ENCODE data around the gene C4orf50.
A peak's percentile ranks its signal among the peaks of the same experiment; 100 is the strongest.
"Not testable (repeated sequence)": the region's sequence is repeated elsewhere in the genome, so short reads cannot be mapped to it uniquely, and the experiment has no call there.

C4orf50 gene

DNA sequence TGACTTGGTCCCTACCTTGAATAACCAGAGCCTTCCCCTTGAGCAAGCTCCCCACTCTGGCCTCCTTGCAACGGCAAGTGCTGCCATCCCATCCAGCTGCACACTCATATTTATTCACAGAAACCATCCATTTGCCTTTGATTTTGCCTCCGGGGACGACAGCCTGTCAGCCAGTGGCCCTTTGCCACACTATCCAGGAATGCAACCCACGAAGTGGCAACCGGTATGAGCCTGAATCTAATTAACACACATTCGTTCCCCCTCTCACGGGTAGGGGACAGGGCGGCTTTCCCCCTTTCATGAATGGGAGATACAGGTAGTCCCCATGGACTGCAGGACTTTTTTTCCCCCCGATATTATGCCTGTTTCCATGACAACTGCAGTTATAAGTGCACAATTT, 140.8 kb downstream of the C4orf50 start:
- no peak for ATAC-seq (replicated peaks)
- Mint-ChIP-seq H3K36me3 (ENCODE audit: insufficient read depth) (no peaks in the 10 kb centered on the region), H3K4me3 (no peak overlapping the region), H3K27ac (no peak overlapping the region), H3K9me3 (no peaks in the 10 kb centered on the region), H3K27me3 (peaks cover 43 to 49% of the 10 kb centered on the region in 2 donors), H3K4me1 (ENCODE audit: low read depth in 2 of 2) (no peaks in the 10 kb centered on the region)
- DNase-seq = no peak

DNA sequence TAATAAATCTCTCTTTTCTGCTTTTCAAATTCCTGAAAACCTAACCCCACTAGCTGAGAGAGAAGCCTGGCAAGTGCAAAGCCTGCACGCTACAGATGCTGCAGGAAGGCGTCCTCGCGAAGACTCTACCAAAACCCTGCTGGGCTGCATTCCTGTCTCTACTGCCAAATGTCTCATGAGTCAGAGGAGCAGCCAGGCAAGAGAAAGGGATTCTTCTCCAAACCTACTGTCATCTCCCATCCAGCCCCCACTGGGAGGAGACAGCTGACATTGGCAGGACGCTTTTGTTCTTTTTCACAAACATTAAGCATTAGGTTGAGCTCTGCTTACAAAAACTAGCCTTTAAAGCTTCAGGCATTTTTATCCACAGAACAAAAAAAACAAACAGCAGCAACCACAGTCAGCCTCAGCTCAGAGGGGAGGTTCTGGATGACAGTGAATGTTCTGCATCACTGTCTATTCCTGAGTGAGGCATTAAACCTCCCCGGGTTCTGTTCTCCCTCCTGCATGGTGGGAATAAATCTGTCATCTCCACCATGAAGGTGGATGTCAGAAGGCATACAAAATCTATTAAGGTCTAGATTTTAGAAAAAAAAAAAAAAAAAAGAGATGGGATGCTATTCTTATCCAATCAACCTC, 143.3 kb downstream of the C4orf50 start:
- ATAC-seq (replicated peaks) (no peak), DNase-seq (no peak)
- no peak overlapping the region for H3K27ac Mint-ChIP-seq
- H3K9me3 Mint-ChIP-seq = no peaks in the 10 kb centered on the region
- no peak overlapping the region for H3K4me3 Mint-ChIP-seq
- H3K36me3 Mint-ChIP-seq (ENCODE audit: insufficient read depth) = no peaks in the 10 kb centered on the region
- peaks cover 33 to 46% of the 10 kb centered on the region in 2 donors for H3K27me3 Mint-ChIP-seq
- H3K4me1 Mint-ChIP-seq (ENCODE audit: low read depth in 2 of 2) = no peaks in the 10 kb centered on the region

DNA sequence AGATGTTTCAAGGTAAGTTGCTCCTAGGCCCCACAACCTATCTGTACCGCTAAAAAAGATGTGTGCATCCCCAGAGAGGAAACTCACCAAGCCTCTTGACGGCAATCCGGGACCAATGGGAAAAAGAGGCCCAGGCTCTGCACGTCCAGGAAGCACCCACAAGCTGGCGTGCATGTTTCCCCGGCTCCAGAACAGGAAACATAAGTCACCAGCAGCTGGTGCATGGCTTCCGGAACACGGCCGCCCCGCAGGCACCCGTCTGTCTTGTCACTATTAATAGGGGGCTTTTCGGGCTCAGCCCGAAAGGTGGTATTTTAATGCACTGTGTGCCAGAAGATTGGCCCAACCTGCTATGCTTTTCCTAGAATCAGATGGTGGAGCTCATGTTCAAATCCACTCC, 147.5 kb downstream of the C4orf50 start:
- no peak for ATAC-seq (replicated peaks)
- DNase-seq = no peak
- no peaks in the 10 kb centered on the region for H3K36me3 Mint-ChIP-seq (ENCODE audit: insufficient read depth)
- H3K27me3 Mint-ChIP-seq = peaks cover 19 to 32% of the 10 kb centered on the region in 2 donors
- H3K27ac Mint-ChIP-seq = no peak overlapping the region
- peaks cover 8 to 13% of the 10 kb centered on the region in 2 donors for H3K4me1 Mint-ChIP-seq (ENCODE audit: low read depth in 2 of 2)
- no peaks in the 10 kb centered on the region for H3K9me3 Mint-ChIP-seq
- no peak overlapping the region for H3K4me3 Mint-ChIP-seq

DNA sequence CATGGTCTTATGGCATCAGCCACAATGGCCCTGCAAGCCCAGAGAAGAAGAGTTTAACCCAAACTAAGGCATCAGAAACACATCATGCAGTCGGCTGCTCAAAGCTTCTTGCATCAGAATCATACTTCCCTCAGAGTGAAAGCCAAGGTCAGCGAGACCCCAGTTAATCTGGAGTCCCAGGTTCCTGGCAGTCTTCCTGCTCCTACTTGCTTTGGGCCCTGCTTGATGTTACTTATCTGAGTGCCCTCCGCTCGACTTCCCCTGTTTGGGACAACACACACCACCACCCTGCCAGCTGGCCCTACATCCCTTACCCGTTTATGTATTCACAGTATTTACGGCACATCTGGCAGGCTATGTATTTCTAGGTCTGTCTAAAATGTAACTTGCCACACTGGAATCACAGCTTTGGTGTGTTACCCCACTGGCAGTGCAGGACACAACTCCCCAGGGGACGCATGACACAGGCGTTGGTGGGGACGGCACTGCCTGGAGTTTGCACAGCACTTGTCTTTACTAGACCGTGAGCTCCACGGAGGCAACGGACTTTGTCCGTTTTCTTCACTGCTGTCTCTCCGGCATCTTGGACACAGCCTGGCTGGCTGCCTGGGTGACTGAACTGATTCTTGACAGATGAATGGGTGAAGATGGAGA, 148.1 kb downstream of the C4orf50 start:
- H3K4me3 Mint-ChIP-seq = no peak overlapping the region
- H3K27ac Mint-ChIP-seq = no peak overlapping the region
- ATAC-seq (replicated peaks) (no peak), DNase-seq (no peak)
- peaks cover 19 to 38% of the 10 kb centered on the region in 2 donors for H3K27me3 Mint-ChIP-seq
- H3K36me3 Mint-ChIP-seq (ENCODE audit: insufficient read depth) = no peaks in the 10 kb centered on the region
- H3K9me3 Mint-ChIP-seq = no peaks in the 10 kb centered on the region
- peaks cover 8 to 15% of the 10 kb centered on the region in 2 donors for H3K4me1 Mint-ChIP-seq (ENCODE audit: low read depth in 2 of 2)

DNA sequence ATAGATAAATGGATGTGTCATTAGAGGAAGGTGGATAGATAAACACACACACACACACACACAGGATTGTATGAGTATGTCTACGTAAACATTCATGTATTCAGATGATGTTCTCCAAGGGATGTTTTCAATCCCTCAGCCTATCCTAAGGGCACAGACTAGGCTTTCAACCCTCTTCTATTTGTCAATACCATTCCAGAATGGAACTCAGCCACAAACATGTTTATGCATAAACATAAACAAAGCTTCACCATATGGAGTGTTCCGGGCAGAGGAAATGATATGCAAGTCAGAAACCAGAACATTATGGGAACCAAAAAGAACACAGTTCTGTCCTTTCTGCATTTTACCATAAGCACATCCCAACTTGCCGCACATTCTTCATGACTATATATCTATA, 150.4 kb downstream of the C4orf50 start:
- no peaks in the 10 kb centered on the region for H3K36me3 Mint-ChIP-seq (ENCODE audit: insufficient read depth)
- H3K4me1 Mint-ChIP-seq (ENCODE audit: low read depth in 2 of 2) = peaks cover 9 to 24% of the 10 kb centered on the region in 2 donors
- no peak overlapping the region for H3K4me3 Mint-ChIP-seq
- no peaks in the 10 kb centered on the region for H3K9me3 Mint-ChIP-seq
- peaks cover 10 to 43% of the 10 kb centered on the region in 2 donors for H3K27me3 Mint-ChIP-seq
- H3K27ac Mint-ChIP-seq = no peak overlapping the region
- ATAC-seq (replicated peaks) (no peak), DNase-seq (no peak)

DNA sequence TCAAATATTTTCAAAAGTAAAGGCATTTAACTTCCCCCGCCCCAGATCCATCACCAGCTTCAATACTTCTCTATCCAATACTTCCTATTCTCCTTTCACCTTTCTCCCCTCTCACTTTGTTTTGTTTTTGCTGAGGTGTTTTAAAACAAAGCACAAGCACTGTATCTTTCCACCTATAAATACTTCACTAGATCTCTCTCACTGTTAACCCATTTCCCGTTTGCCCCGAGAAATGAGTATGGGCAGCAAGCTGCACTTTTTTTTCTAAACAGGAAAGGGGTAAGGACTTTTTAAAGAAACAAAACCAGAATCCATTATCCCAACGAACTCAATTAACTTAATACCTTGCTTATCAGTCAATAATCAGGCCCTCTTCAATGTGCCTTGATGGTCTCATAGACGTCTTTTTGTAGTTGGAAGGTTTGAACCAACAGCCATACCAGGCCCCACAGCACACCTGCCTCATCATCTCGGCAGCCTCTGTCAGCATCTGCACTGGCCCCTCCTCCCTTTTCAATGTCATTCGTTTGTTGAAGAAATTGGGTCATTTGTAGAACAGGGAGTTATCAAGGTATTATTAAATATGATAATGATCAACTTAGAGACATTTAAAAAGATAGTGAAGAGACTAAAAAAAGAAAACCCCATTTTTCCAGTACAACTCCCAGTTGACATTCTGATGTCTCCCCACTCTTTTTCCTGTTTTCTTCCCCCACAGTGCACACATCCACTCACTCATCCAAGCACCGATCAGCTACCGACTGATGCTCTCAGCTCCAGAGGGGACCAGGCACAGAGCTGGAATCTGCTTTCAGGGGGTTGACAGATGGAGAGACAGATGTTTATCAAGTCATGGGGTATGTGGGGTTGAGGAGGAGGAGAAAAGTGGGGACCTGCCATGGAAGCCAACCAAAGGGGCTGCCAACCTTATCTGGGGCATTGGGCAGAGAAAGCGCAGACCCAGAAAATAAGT, 151.1 kb downstream of the C4orf50 start:
- ATAC-seq (replicated peaks) = no peak
- DNase-seq = no peak
- Mint-ChIP-seq H3K4me3 (no peak overlapping the region), H3K9me3 (no peaks in the 10 kb centered on the region), H3K27me3 (peaks cover 13 to 46% of the 10 kb centered on the region in 2 donors), H3K27ac (peak overlapping the region in 1 of 2 donors; percentile 4), H3K36me3 (ENCODE audit: insufficient read depth) (no peaks in the 10 kb centered on the region), H3K4me1 (ENCODE audit: low read depth in 2 of 2) (peaks cover 9 to 24% of the 10 kb centered on the region in 2 donors)

DNA sequence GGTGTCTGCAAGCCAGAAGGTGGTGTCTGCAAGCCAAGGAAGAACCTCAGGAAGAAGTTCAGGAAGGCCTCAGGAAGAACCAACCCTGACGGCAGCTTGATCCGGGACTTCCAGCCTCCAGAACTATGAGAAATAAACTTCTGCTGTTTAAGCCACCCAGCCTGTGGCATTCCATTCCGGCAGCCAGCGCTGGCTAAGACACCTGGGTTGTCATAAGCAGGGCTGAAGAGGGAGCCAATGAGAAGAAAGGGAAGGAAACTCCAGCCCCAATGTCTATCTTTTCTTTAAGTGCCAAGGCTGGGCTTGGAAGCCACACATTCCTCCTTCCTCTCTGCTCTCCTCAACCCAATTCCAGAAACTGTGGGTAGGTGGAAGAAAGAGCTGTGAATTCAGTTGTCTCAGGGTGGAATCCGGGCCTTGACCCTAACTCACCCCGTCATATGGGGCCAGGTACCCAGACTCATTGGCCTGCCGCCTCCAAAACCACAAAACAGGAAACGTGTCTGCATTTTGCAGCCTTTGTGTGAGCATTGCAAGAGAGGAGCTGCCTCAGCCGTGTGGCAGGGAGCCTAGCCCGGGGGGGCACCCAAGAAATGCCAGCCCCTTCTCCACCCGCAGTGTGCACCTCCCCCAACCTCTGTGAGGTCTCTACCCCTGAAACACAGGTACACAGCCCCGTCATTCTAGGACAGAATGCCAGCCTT, 152.2 kb downstream of the C4orf50 start:
- H3K9me3 Mint-ChIP-seq = no peaks in the 10 kb centered on the region
- no peak overlapping the region for H3K4me3 Mint-ChIP-seq
- peak in 1 of 3 experiments; percentile 3 for DNase-seq
- H3K27me3 Mint-ChIP-seq = peaks cover 16 to 41% of the 10 kb centered on the region in 2 donors
- no peaks in the 10 kb centered on the region for H3K36me3 Mint-ChIP-seq (ENCODE audit: insufficient read depth)
- peak overlapping the region; percentile 33 to 78 for H3K27ac Mint-ChIP-seq
- peak; percentile 24 for ATAC-seq (replicated peaks)
- H3K4me1 Mint-ChIP-seq (ENCODE audit: low read depth in 2 of 2) = peaks cover 9 to 24% of the 10 kb centered on the region in 2 donors

DNA sequence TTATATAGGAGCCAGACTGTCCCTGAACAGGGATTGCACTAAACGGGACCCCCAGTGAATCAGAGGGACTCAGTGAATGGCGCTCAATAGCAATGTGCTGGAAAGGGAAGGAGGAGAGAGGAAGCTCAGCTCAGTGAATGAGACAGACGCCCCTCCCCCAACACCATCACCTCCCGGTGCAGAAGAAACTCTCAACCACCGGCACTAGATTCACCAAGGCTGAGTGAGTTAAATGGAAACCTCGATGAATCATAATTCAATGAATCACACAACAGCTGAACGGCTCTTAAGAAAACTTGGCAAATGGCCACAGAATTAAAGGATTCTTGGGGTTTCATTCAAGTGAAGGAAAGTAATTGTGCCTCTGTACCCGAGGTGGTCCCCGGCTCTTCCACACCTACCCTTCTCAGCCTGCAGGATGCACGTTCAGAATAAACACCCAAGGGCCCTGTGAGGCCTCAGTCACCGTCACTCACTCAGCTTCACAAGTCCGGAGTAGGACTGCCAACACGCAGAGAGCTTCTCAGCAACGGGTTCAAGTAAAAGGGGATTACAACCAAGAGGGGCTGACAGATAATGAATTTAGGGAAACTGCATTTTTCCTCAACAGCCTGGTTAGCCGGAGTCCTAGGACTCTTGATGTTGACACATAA, 154.6 kb downstream of the C4orf50 start:
- H3K27me3 Mint-ChIP-seq = peaks cover 11 to 29% of the 10 kb centered on the region in 2 donors
- DNase-seq (no peak), ATAC-seq (replicated peaks) (no peak)
- no peak overlapping the region for H3K27ac Mint-ChIP-seq
- H3K4me1 Mint-ChIP-seq (ENCODE audit: low read depth in 2 of 2) = peaks cover 9 to 24% of the 10 kb centered on the region in 2 donors
- H3K4me3 Mint-ChIP-seq = no peak overlapping the region
- no peaks in the 10 kb centered on the region for H3K36me3 Mint-ChIP-seq (ENCODE audit: insufficient read depth)
- no peaks in the 10 kb centered on the region for H3K9me3 Mint-ChIP-seq

DNA sequence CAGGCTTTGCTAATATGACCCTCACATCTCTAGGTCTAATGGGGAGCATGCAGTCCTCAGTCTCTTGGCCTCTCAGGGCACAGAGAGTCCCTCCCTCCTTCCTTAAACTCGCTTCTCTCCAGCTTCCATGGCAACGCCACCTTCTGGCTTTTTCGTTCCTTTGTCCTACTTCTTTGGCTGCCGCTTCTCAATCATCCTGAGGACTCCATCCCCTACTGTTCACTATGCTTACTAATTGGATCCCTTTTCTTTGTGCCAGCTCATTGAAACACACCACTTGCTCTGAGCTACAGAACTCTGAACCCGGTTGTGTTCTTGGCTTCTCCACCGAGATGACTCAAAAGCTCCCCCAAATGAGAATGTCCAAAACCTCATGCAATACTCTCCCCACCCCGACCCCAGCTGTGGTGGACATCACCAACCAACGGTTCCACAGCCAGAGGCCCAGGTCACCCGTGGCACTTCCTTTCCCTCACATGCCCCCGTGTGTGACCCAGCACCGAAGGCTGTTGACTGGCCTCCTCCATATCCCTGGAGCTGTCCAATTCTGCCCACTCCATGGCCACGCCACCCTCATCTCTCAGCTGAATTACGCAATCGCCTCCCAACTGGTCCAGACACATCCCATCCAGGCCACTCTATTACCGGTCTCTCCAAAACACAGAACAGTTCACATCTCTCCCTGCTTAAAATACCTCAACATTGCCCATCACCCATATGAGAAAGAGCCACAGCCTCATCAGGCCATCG, 160.0 kb downstream of the C4orf50 start:
- H3K27me3 Mint-ChIP-seq = peaks cover 6 to 7% of the 10 kb centered on the region in 2 donors
- DNase-seq = no peak
- no peaks in the 10 kb centered on the region for H3K4me1 Mint-ChIP-seq (ENCODE audit: low read depth in 2 of 2)
- no peak for ATAC-seq (replicated peaks)
- no peaks in the 10 kb centered on the region for H3K9me3 Mint-ChIP-seq
- no peaks in the 10 kb centered on the region for H3K36me3 Mint-ChIP-seq (ENCODE audit: insufficient read depth)
- H3K27ac Mint-ChIP-seq = no peak overlapping the region
- H3K4me3 Mint-ChIP-seq = no peak overlapping the region

DNA sequence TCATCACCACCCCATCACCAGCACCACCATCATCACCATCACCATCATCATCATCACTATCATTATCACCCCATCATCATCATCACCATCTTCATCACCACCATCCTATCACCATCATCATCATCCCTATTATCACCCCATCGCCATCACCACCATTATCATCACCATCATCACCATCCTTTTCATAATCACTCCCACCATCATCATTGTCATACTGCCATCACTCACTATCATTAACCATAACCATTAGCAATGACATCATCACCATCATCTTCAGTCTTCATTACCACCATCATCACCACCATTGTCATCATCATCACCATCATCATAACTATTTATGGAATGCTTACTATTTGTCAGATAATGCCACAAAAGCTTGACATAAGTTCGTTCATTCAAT, 161.0 kb downstream of the C4orf50 start:
- Mint-ChIP-seq H3K36me3 (ENCODE audit: insufficient read depth) (no peaks in the 10 kb centered on the region), H3K27me3 (peaks cover 4 to 11% of the 10 kb centered on the region in 2 donors), H3K9me3 (no peaks in the 10 kb centered on the region), H3K27ac (no peak overlapping the region), H3K4me3 (no peak overlapping the region), H3K4me1 (ENCODE audit: low read depth in 2 of 2) (no peaks in the 10 kb centered on the region)
- no peak for ATAC-seq (replicated peaks)
- no peak for DNase-seq

DNA sequence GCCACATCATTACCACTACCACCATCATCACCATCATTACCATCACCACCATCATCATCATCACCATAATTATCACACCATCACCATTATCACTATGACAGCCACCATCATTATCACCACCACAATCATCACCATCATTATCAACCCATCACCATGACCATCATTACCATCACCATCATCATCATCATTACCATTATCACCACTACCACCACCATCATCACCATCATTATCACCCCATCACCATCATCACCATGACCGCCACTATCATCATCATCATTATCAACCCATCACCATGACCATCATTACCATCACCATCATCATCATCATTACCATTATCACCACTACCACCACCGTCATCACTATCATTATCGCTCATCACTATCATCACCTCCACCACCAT, 161.9 kb downstream of the C4orf50 start:
- not testable (repeated sequence) for H3K9me3 Mint-ChIP-seq; ATAC-seq (replicated peaks); H3K27ac Mint-ChIP-seq; H3K36me3 Mint-ChIP-seq (ENCODE audit: insufficient read depth); H3K4me1 Mint-ChIP-seq (ENCODE audit: low read depth in 2 of 2); H3K4me3 Mint-ChIP-seq; DNase-seq
- peaks cover 3 to 17% of the 10 kb centered on the region in 2 donors for H3K27me3 Mint-ChIP-seq

DNA sequence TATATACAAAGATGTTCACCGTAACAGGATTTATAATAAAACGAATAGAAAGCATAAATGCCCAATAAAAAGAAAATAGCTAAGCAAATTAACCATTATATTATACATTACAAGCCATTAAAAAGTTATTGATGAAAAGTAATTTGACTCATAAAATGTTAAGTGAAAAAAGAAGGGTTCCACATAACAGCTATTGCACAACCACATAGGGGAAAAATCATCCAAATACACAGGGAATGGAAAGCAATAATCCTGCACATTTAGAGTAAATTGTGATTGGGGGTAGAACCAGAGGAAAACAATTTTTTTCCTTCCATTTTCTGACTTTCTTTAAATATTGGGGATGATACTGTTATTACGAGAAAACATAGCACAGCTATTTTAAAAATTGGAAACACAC, 163.3 kb downstream of the C4orf50 start:
- Mint-ChIP-seq H3K4me1 (ENCODE audit: low read depth in 2 of 2) (no peaks in the 10 kb centered on the region), H3K4me3 (no peak overlapping the region), H3K27ac (no peak overlapping the region), H3K9me3 (no peaks in the 10 kb centered on the region), H3K36me3 (ENCODE audit: insufficient read depth) (no peaks in the 10 kb centered on the region), H3K27me3 (peaks cover 18 to 31% of the 10 kb centered on the region in 2 donors)
- no peak for ATAC-seq (replicated peaks)
- no peak for DNase-seq
